Effector memory CD8-positive, alpha-beta T cell (primary cell): ENCODE results near the gene ARMH3.
A peak's percentile ranks its signal among the peaks of the same experiment; 100 is the strongest.
"Not testable (repeated sequence)": the region's sequence is repeated elsewhere in the genome, so short reads cannot be mapped to it uniquely, and the experiment has no call there.

Source experiments
- ATAC-seq: fragments of 150-1000 bp; cut with Tn5 transposase; replicated peaks from 2 replicates; pipeline ENCODE4 v1.10.0; 2021; ENCODE audit warnings: mild to moderate bottlenecking, moderate library complexity
- DNase-seq, 3 experiments: peaks; one replicate each; pipeline ENCODE4 v3.0.0; 2021
- H3K27ac Mint-ChIP-seq, 2 donors: one replicate each; pipeline ENCODE4 v1.8.0; 2022; ENCODE audit warnings: mild to moderate bottlenecking in 2 of 2, mixed read lengths in 2 of 2, moderate library complexity in 2 of 2
- H3K27me3 Mint-ChIP-seq, 2 donors: one replicate each; pipeline ENCODE4 v1.8.0; 2022; ENCODE audit warnings: mixed read lengths in 2 of 2
- H3K36me3 Mint-ChIP-seq: one replicate; pipeline ENCODE4 v1.8.0; 2022; ENCODE audit warnings: mild to moderate bottlenecking, moderate library complexity, mixed read lengths; ENCODE audit not compliant: insufficient read depth
- H3K4me1 Mint-ChIP-seq, 2 donors: one replicate each; pipeline ENCODE4 v1.8.0; 2022; ENCODE audit warnings: low read depth in 2 of 2, mixed read lengths in 2 of 2
- H3K4me3 Mint-ChIP-seq, 2 donors: one replicate each; pipeline ENCODE4 v1.8.0; 2022; ENCODE audit warnings: mild to moderate bottlenecking in 2 of 2, mixed read lengths in 2 of 2, moderate library complexity in 2 of 2
- H3K9me3 Mint-ChIP-seq, 2 donors: one replicate each; pipeline ENCODE4 v1.8.0; 2022; ENCODE audit warnings: mixed read lengths in 2 of 2

Gene ARMH3

DNA sequence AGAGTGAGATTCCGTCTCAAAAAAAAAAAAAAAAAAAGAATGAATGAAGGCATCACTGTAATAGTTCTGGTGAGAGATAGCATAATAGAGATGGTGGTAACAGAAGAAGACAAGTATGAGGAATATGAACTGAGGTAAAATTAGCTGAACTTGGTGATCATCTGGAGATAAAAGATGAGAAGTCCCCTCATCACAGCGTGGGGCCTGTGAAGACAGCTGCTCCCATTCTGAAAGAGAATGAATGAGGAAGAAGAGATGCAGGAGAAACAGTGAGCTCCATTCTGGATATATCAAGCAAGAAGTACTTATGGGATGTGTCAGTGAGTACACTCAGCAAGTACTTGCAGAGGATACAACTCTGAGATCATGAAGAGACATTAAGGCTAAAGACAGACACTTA lies 28.7 kb downstream of the ARMH3 start:
- Mint-ChIP-seq H3K4me3 (no peak overlapping the region), H3K27ac (peak overlapping the region; percentile 7 to 71), H3K36me3 (peaks cover 65% of the 10 kb centered on the region)

GRCh38 chr10:102024799-102025198 lies 31.2 kb downstream of the ARMH3 start:
- Mint-ChIP-seq H3K36me3 (peaks cover 68% of the 10 kb centered on the region), H3K27me3 (no peaks in the 10 kb centered on the region), H3K4me3 (no peak overlapping the region), H3K4me1 (no peaks in the 10 kb centered on the region), H3K9me3 (peaks cover 0 to 1% of the 10 kb centered on the region in 2 donors), H3K27ac (no peak overlapping the region)
- ATAC-seq (no peak), DNase-seq (no peak)

More for the DNA sequence above, 28.7 kb downstream of the ARMH3 start:
- H3K4me1 Mint-ChIP-seq: no peaks in the 10 kb centered on the region
- DNase-seq: no peak
- ATAC-seq: no peak
- no peaks in the 10 kb centered on the region for H3K27me3 Mint-ChIP-seq
- H3K9me3 Mint-ChIP-seq: no peaks in the 10 kb centered on the region

DNA sequence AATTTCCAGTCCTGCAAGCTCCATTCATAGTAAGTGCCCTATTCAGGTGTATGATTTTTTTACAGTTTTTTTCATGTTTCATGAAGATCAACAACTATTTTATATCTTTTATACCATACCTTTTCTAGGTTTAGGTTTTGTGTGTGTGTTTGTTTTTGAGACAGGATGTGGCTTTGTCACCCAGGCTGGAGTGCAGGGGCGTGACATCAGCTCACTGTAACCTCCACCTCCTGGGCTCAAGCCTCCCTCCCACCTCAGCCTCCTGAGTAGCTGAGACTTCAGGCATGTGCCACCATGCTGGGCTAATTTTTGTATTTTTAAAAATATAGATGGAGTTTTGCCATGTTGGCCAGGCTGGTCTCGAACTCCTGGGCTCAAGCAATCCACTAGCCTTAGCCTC lies 35.0 kb downstream of the ARMH3 start:
- peak overlapping the region in 1 of 2 donors; percentile 38 for H3K27ac Mint-ChIP-seq
- no peaks in the 10 kb centered on the region for H3K27me3 Mint-ChIP-seq
- no peak overlapping the region for H3K4me3 Mint-ChIP-seq
- H3K9me3 Mint-ChIP-seq: peaks cover 0 to 1% of the 10 kb centered on the region in 2 donors
- H3K36me3 Mint-ChIP-seq: peaks cover 62% of the 10 kb centered on the region
- DNase-seq (no peak), ATAC-seq (peak; percentile 27)
- no peaks in the 10 kb centered on the region for H3K4me1 Mint-ChIP-seq

- Mint-ChIP-seq H3K4me3 (no peak overlapping the region), H3K9me3 (peaks cover 0 to 1% of the 10 kb centered on the region in 2 donors), H3K27me3 (no peaks in the 10 kb centered on the region), H3K36me3 (peaks cover 37% of the 10 kb centered on the region), H3K4me1 (no peaks in the 10 kb centered on the region), H3K27ac (peak overlapping the region in 1 of 2 donors; percentile 85)
- DNase-seq (no peak), ATAC-seq (no peak)
Measured at GRCh38 chr10:102017295-102017694, 38.7 kb downstream of the ARMH3 start.

- Mint-ChIP-seq H3K27ac (no peak overlapping the region), H3K4me3 (no peak overlapping the region), H3K9me3 (peaks cover 0 to 1% of the 10 kb centered on the region in 2 donors), H3K4me1 (no peaks in the 10 kb centered on the region), H3K36me3 (peaks cover 28% of the 10 kb centered on the region), H3K27me3 (no peaks in the 10 kb centered on the region)
- ATAC-seq (no peak), DNase-seq (no peak)
Measured at GRCh38 chr10:102016416-102016815, 39.6 kb downstream of the ARMH3 start.

GRCh38 chr10:102010961-102011360 lies 45.0 kb downstream of the ARMH3 start:
- Mint-ChIP-seq H3K9me3 (no peaks in the 10 kb centered on the region), H3K4me3 (no peak overlapping the region), H3K27me3 (no peaks in the 10 kb centered on the region), H3K36me3 (peaks cover 8% of the 10 kb centered on the region), H3K27ac (peak overlapping the region in 1 of 2 donors; percentile 8), H3K4me1 (peaks cover 0 to 8% of the 10 kb centered on the region in 2 donors)
- ATAC-seq (no peak), DNase-seq (no peak)

- Mint-ChIP-seq H3K4me3 (no peak overlapping the region), H3K27ac (peak overlapping the region; percentile 8 to 46), H3K36me3 (peaks cover 19% of the 10 kb centered on the region), H3K9me3 (no peaks in the 10 kb centered on the region), H3K4me1 (peaks cover 0 to 8% of the 10 kb centered on the region in 2 donors), H3K27me3 (no peaks in the 10 kb centered on the region)
- DNase-seq (peak; percentile 25 to 39 (median 37)), ATAC-seq (peak; percentile 84)
Measured at GRCh38 chr10:102009801-102010425, 46.1 kb downstream of the ARMH3 start.

- Mint-ChIP-seq H3K4me1 (peaks cover 0 to 8% of the 10 kb centered on the region in 2 donors), H3K9me3 (no peaks in the 10 kb centered on the region), H3K36me3 (peaks cover 28% of the 10 kb centered on the region), H3K27ac (no peak overlapping the region), H3K4me3 (no peak overlapping the region), H3K27me3 (no peaks in the 10 kb centered on the region)
- ATAC-seq (no peak), DNase-seq (no peak)
Measured at GRCh38 chr10:102007796-102008195, 48.2 kb downstream of the ARMH3 start.

GRCh38 chr10:102007031-102007430 lies 48.9 kb downstream of the ARMH3 start:
- not testable (repeated sequence) for ATAC-seq, H3K4me3 Mint-ChIP-seq, H3K27me3 Mint-ChIP-seq, DNase-seq, H3K9me3 Mint-ChIP-seq, H3K27ac Mint-ChIP-seq
- peaks cover 28% of the 10 kb centered on the region for H3K36me3 Mint-ChIP-seq
- peaks cover 4 to 11% of the 10 kb centered on the region in 2 donors for H3K4me1 Mint-ChIP-seq

- H3K4me3 Mint-ChIP-seq: no peak overlapping the region
- ATAC-seq: no peak
- DNase-seq: no peak
- H3K27me3 Mint-ChIP-seq: no peaks in the 10 kb centered on the region
- H3K27ac Mint-ChIP-seq: no peak overlapping the region
- H3K4me1 Mint-ChIP-seq: peaks cover 7 to 10% of the 10 kb centered on the region in 2 donors
- no peaks in the 10 kb centered on the region for H3K9me3 Mint-ChIP-seq
- peaks cover 43% of the 10 kb centered on the region for H3K36me3 Mint-ChIP-seq
Measured at GRCh38 chr10:102004376-102004775, 51.6 kb downstream of the ARMH3 start.

GRCh38 chr10:102003541-102003940 lies 52.4 kb downstream of the ARMH3 start:
- no peak overlapping the region for H3K4me3 Mint-ChIP-seq
- H3K9me3 Mint-ChIP-seq: no peaks in the 10 kb centered on the region
- DNase-seq (no peak), ATAC-seq (no peak)
- H3K36me3 Mint-ChIP-seq: peaks cover 43% of the 10 kb centered on the region
- H3K4me1 Mint-ChIP-seq: peaks cover 7 to 10% of the 10 kb centered on the region in 2 donors
- no peak overlapping the region for H3K27ac Mint-ChIP-seq
- H3K27me3 Mint-ChIP-seq: no peaks in the 10 kb centered on the region

DNA sequence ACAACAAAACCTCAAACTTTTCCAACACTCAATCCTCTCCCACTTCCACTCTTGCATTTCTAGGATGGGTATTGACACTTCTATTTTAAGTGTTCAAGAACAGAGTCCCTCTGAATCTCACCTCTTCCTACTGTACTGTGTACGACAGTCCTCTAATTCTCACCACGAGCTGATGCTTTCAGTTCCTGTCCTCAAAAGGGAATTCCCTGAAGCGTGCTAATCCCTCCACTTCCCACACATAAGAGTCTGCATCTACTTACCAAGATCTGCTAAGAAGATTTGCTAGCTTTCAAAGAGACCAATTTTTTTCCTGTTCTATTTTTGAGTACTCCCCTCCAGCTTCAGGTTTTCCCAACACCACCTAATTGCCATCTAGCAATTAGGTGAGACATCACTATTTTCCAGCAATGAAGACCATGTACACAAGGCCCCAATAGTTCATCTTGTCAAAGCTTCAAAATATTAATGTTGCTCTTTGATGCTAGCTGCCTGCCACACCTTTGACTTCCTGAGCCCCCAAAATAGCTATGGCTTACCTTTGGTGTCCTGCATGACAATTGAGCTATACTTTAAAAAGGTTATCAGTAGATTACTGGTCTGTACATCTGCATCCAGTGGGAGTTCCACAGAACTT lies 54.4 kb downstream of the ARMH3 start:
- H3K36me3 Mint-ChIP-seq: peaks cover 44% of the 10 kb centered on the region
- ATAC-seq (peak; percentile 39), DNase-seq (no peak)
- H3K9me3 Mint-ChIP-seq: no peaks in the 10 kb centered on the region
- no peak overlapping the region for H3K4me3 Mint-ChIP-seq
- peak overlapping the region in 1 of 2 donors; percentile 5 for H3K27ac Mint-ChIP-seq
- H3K27me3 Mint-ChIP-seq: no peaks in the 10 kb centered on the region
- peaks cover 7 to 10% of the 10 kb centered on the region in 2 donors for H3K4me1 Mint-ChIP-seq

- Mint-ChIP-seq H3K27me3 (no peaks in the 10 kb centered on the region), H3K4me1 (peaks cover 7 to 10% of the 10 kb centered on the region in 2 donors), H3K27ac (no peak overlapping the region), H3K36me3 (peaks cover 41% of the 10 kb centered on the region), H3K9me3 (no peaks in the 10 kb centered on the region), H3K4me3 (no peak overlapping the region)
- DNase-seq (no peak), ATAC-seq (peak; percentile 33)
Measured at GRCh38 chr10:101997803-101998202, 58.2 kb downstream of the ARMH3 start.

DNA sequence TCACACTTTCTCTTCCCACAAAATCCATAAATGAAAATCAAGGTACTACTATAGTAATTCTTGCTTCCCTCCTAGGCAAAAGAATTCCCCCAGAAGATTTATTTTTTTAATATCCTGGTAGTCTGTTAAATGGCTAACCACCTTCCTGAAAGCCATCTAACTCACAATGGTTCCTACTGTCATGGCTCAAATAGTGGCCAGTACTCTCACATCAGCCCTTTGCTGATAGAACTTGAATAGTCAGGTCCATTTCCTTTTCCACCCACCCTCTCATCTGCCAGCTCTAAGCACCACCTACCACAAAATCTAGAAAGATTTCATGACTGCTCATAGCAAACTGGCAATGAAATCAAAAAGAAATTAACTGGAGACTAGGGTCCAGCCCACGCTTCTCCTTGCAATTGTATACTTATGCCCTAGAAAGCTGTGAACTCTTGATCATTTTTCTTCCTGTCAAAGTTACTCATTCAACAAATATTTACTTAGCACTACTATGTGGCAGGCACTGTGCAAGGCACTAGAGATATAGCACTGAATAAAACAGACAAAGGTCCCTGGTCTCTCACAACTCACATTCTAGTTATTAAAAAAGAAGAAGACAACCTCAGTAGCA lies 60.4 kb downstream of the ARMH3 start:
- Mint-ChIP-seq H3K27ac (peak overlapping the region in 1 of 2 donors; percentile 49), H3K36me3 (peaks cover 52% of the 10 kb centered on the region), H3K4me3 (no peak overlapping the region), H3K4me1 (no peaks in the 10 kb centered on the region), H3K9me3 (no peaks in the 10 kb centered on the region), H3K27me3 (no peaks in the 10 kb centered on the region)
- DNase-seq (no peak), ATAC-seq (no peak)
